Measurements from ENCODE around the gene DNAJB13.

GRCh38 chr11:73931951-73932350 lies 18.9 kb upstream of the DNAJB13 start:
- TF ChIP-seq CHD1 (IDR thresholded peaks at IDR 0.05; ENCODE audit: low read depth, low read length) (no peak), CTCF (conservative IDR thresholded peaks at IDR 0.05; ENCODE audit: low read depth, low read length) (no peak)

All from IMR-90 (cell line).